ENCODE measurements around the gene GNAI1.

The GNAI1 gene

GRCh38 chr7:80189638-80190037 is 55.0 kb downstream of the GNAI1 start:
- no peak overlapping the region for H3K4me3 ChIP-seq
- H3K9me3 ChIP-seq (ENCODE audit: low read depth, low read length) = no peaks in the 10 kb centered on the region
- H3K27ac ChIP-seq = no peak overlapping the region
- DNase-seq (ENCODE audit: low read depth, low spot score) = no peak
- no peak overlapping the region for H3K9ac ChIP-seq (ENCODE audit: insufficient read length)
- TF ChIP-seq EZH2 (IDR thresholded peaks at IDR 0.05) = no peak
- TF ChIP-seq POLR2AphosphoS5 (IDR thresholded peaks at IDR 0.05; ENCODE audit: borderline replicate concordance, low read depth, low read length) = no peak
- no peak for TF ChIP-seq FOXP2 (optimal IDR thresholded peaks at IDR 0.05; ENCODE audit: control extremely low read depth, extremely low read length, insufficient read depth)
- no peaks in the 10 kb centered on the region for H3K36me3 ChIP-seq (ENCODE audit: insufficient read depth, low read length)

- Histone ChIP-seq H3K36me3 (ENCODE audit: insufficient read depth, low read length) (peaks cover 8% of the 10 kb centered on the region; the same call in 1 of the 2 replicates), H3K9ac (ENCODE audit: insufficient read length) (no peak overlapping the region), H3K9me3 (ENCODE audit: low read depth, low read length) (no peaks in the 10 kb centered on the region), H3K4me3 (no peak overlapping the region), H3K27ac (no peak overlapping the region)
- no peak for DNase-seq (ENCODE audit: low read depth, low spot score)
- no peak for TF ChIP-seq FOXP2 (optimal IDR thresholded peaks at IDR 0.05; ENCODE audit: control extremely low read depth, extremely low read length, insufficient read depth)
- no peak for TF ChIP-seq EZH2 (IDR thresholded peaks at IDR 0.05)
- no peak for TF ChIP-seq POLR2AphosphoS5 (IDR thresholded peaks at IDR 0.05; ENCODE audit: borderline replicate concordance, low read depth, low read length)
These were observed 63.0 kb downstream of the GNAI1 start for GRCh38 chr7:80197627-80198026.

- no peak overlapping the region for H3K27ac ChIP-seq
- no peak for DNase-seq (ENCODE audit: low read depth, low spot score)
- TF ChIP-seq EZH2 (IDR thresholded peaks at IDR 0.05) (no peak), POLR2AphosphoS5 (IDR thresholded peaks at IDR 0.05; ENCODE audit: borderline replicate concordance, low read depth, low read length) (no peak), FOXP2 (optimal IDR thresholded peaks at IDR 0.05; ENCODE audit: control extremely low read depth, extremely low read length, insufficient read depth) (no peak)
- H3K36me3 ChIP-seq (ENCODE audit: insufficient read depth, low read length) = peaks cover 15% of the 10 kb centered on the region
- H3K9ac ChIP-seq (ENCODE audit: insufficient read length) = no peak overlapping the region
- H3K4me3 ChIP-seq = no peak overlapping the region
- H3K9me3 ChIP-seq (ENCODE audit: low read depth, low read length) = no peaks in the 10 kb centered on the region
These were observed 64.4 kb downstream of the GNAI1 start for GRCh38 chr7:80199051-80199450.

GRCh38 chr7:80204454-80204853 is 69.8 kb downstream of the GNAI1 start:
- Histone ChIP-seq H3K27ac (no peak overlapping the region), H3K4me3 (no peak overlapping the region), H3K9ac (ENCODE audit: insufficient read length) (no peak overlapping the region), H3K9me3 (ENCODE audit: low read depth, low read length) (no peaks in the 10 kb centered on the region), H3K36me3 (ENCODE audit: insufficient read depth, low read length) (peaks cover 20% of the 10 kb centered on the region)
- TF ChIP-seq POLR2AphosphoS5 (IDR thresholded peaks at IDR 0.05; ENCODE audit: borderline replicate concordance, low read depth, low read length) (no peak), EZH2 (IDR thresholded peaks at IDR 0.05) (no peak), FOXP2 (optimal IDR thresholded peaks at IDR 0.05; ENCODE audit: control extremely low read depth, extremely low read length, insufficient read depth) (no peak)
- no peak for DNase-seq (ENCODE audit: low read depth, low spot score)

- Histone ChIP-seq H3K9ac (ENCODE audit: insufficient read length) (no peak overlapping the region), H3K9me3 (ENCODE audit: low read depth, low read length) (no peaks in the 10 kb centered on the region), H3K27ac (no peak overlapping the region), H3K36me3 (ENCODE audit: insufficient read depth, low read length) (peaks cover 20% of the 10 kb centered on the region), H3K4me3 (no peak overlapping the region)
- no peak for DNase-seq (ENCODE audit: low read depth, low spot score)
- no peak for TF ChIP-seq FOXP2 (optimal IDR thresholded peaks at IDR 0.05; ENCODE audit: control extremely low read depth, extremely low read length, insufficient read depth)
- TF ChIP-seq POLR2AphosphoS5 (IDR thresholded peaks at IDR 0.05; ENCODE audit: borderline replicate concordance, low read depth, low read length) = no peak
- no peak for TF ChIP-seq EZH2 (IDR thresholded peaks at IDR 0.05)
These were observed 70.3 kb downstream of the GNAI1 start for GRCh38 chr7:80204919-80205318.

- no peak overlapping the region for H3K9ac ChIP-seq (ENCODE audit: insufficient read length)
- H3K4me3 ChIP-seq = no peak overlapping the region
- DNase-seq (ENCODE audit: low read depth, low spot score) = no peak
- no peak overlapping the region for H3K27ac ChIP-seq
- TF ChIP-seq EZH2 (IDR thresholded peaks at IDR 0.05) (no peak), FOXP2 (optimal IDR thresholded peaks at IDR 0.05; ENCODE audit: control extremely low read depth, extremely low read length, insufficient read depth) (no peak), POLR2AphosphoS5 (IDR thresholded peaks at IDR 0.05; ENCODE audit: borderline replicate concordance, low read depth, low read length) (no peak)
- H3K9me3 ChIP-seq (ENCODE audit: low read depth, low read length) = no peaks in the 10 kb centered on the region
- H3K36me3 ChIP-seq (ENCODE audit: insufficient read depth, low read length) = peaks cover 11% of the 10 kb centered on the region
These were observed 72.1 kb downstream of the GNAI1 start for GRCh38 chr7:80206763-80207162.

- H3K27ac ChIP-seq = no peak overlapping the region
- TF ChIP-seq POLR2AphosphoS5 (IDR thresholded peaks at IDR 0.05; ENCODE audit: borderline replicate concordance, low read depth, low read length) (no peak), EZH2 (IDR thresholded peaks at IDR 0.05) (no peak), FOXP2 (optimal IDR thresholded peaks at IDR 0.05; ENCODE audit: control extremely low read depth, extremely low read length, insufficient read depth) (no peak)
- DNase-seq (ENCODE audit: low read depth, low spot score) = no peak
- H3K9ac ChIP-seq (ENCODE audit: insufficient read length) = no peak overlapping the region
- H3K9me3 ChIP-seq (ENCODE audit: low read depth, low read length) = no peaks in the 10 kb centered on the region
- H3K4me3 ChIP-seq = no peak overlapping the region
- H3K36me3 ChIP-seq (ENCODE audit: insufficient read depth, low read length) = peaks cover 11% of the 10 kb centered on the region
These were observed 72.9 kb downstream of the GNAI1 start for GRCh38 chr7:80207501-80207900.

GRCh38 chr7:80208700-80209099 is 74.1 kb downstream of the GNAI1 start:
- TF ChIP-seq EZH2 (IDR thresholded peaks at IDR 0.05) (no peak), POLR2AphosphoS5 (IDR thresholded peaks at IDR 0.05; ENCODE audit: borderline replicate concordance, low read depth, low read length) (no peak), FOXP2 (optimal IDR thresholded peaks at IDR 0.05; ENCODE audit: control extremely low read depth, extremely low read length, insufficient read depth) (no peak)
- H3K9ac ChIP-seq (ENCODE audit: insufficient read length) = no peak overlapping the region
- H3K36me3 ChIP-seq (ENCODE audit: insufficient read depth, low read length) = peaks cover 18% of the 10 kb centered on the region
- no peak overlapping the region for H3K27ac ChIP-seq
- no peak for DNase-seq (ENCODE audit: low read depth, low spot score)
- H3K4me3 ChIP-seq = no peak overlapping the region
- no peaks in the 10 kb centered on the region for H3K9me3 ChIP-seq (ENCODE audit: low read depth, low read length)

- H3K36me3 ChIP-seq (ENCODE audit: insufficient read depth, low read length) = peaks cover 10% of the 10 kb centered on the region
- DNase-seq (ENCODE audit: low read depth, low spot score) = no peak
- no peak overlapping the region for H3K4me3 ChIP-seq
- no peak overlapping the region for H3K9ac ChIP-seq (ENCODE audit: insufficient read length)
- no peak for TF ChIP-seq FOXP2 (optimal IDR thresholded peaks at IDR 0.05; ENCODE audit: control extremely low read depth, extremely low read length, insufficient read depth)
- no peak for TF ChIP-seq POLR2AphosphoS5 (IDR thresholded peaks at IDR 0.05; ENCODE audit: borderline replicate concordance, low read depth, low read length)
- no peak for TF ChIP-seq EZH2 (IDR thresholded peaks at IDR 0.05)
- H3K9me3 ChIP-seq (ENCODE audit: low read depth, low read length) = no peaks in the 10 kb centered on the region
- H3K27ac ChIP-seq = no peak overlapping the region
These were observed 75.8 kb downstream of the GNAI1 start for GRCh38 chr7:80210400-80210799.
